ENCODE results near the gene JUNB. TPM values are rescaled to one million over a fixed set of nuclear protein-coding genes. Genes with fewer than 3 reads are reported as not detected.

JUNB gene
- total and polyA plus RNA-seq, 2 of the 13 experiments (the other 11 are each of a cell fraction or from before 2014, with no cell fraction given), result 7.7 to 8.2 TPM

GRCh38 chr19:12825254-12826131, 34.2 kb downstream of the JUNB start (continued):
- peak; percentile 56; the same call in 1 of the 2 replicates for TF ChIP-seq POGK (CRISPR knock-in tag; conservative IDR thresholded peaks at IDR 0.05)
- no peak for TF ChIP-seq ZNF563 (CRISPR knock-in tag; IDR thresholded peaks at IDR 0.05)
- no peak for TF ChIP-seq IKZF4 (CRISPR knock-in tag; IDR thresholded peaks at IDR 0.05; ENCODE audit: borderline replicate concordance, low read depth, not compliant biosample characterization)
- no peak for TF ChIP-seq ZNF501 (CRISPR knock-in tag; IDR thresholded peaks at IDR 0.05)
- no peak for TF ChIP-seq ZNF598 (CRISPR knock-in tag; IDR thresholded peaks at IDR 0.05; ENCODE audit: borderline replicate concordance)
- TF ChIP-seq ZNF143 (CRISPR knock-in tag; IDR thresholded peaks at IDR 0.05), result no peak
- TF ChIP-seq, protein P1, sequence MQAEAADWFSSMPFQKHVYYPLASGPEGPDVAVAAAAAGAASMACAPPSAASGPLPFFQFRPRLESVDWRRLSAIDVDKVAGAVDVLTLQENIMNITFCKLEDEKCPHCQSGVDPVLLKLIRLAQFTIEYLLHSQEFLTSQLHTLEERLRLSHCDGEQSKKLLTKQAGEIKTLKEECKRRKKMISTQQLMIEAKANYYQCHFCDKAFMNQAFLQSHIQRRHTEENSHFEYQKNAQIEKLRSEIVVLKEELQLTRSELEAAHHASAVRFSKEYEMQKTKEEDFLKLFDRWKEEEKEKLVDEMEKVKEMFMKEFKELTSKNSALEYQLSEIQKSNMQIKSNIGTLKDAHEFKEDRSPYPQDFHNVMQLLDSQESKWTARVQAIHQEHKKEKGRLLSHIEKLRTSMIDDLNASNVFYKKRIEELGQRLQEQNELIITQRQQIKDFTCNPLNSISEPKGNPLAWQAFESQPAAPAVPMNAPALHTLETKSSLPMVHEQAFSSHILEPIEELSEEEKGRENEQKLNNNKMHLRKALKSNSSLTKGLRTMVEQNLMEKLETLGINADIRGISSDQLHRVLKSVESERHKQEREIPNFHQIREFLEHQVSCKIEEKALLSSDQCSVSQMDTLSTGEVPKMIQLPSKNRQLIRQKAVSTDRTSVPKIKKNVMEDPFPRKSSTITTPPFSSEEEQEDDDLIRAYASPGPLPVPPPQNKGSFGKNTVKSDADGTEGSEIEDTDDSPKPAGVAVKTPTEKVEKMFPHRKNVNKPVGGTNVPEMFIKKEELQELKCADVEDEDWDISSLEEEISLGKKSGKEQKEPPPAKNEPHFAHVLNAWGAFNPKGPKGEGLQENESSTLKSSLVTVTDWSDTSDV (CRISPR knock-in tag; IDR thresholded peaks at IDR 0.05), result no peak
- TF ChIP-seq ZNF101 (CRISPR knock-in tag; IDR thresholded peaks at IDR 0.05; ENCODE audit: borderline replicate concordance, low read depth), result no peak
- TF ChIP-seq ZNF24 (IDR thresholded peaks at IDR 0.05), result no peak
- TF ChIP-seq HMGXB4 (CRISPR knock-in tag; IDR thresholded peaks at IDR 0.05; ENCODE audit: borderline replicate concordance in 1 of 2, low read depth in 1 of 2), result peak; percentile 74 to 85
- peak; percentile 20 for TF ChIP-seq STAG1 (CRISPR knock-in tag; IDR thresholded peaks at IDR 0.05)
- TF ChIP-seq ARID2 (CRISPR knock-in tag; IDR thresholded peaks at IDR 0.05; ENCODE audit: borderline replicate concordance), result no peak
- no peak for TF ChIP-seq ZNF256 (CRISPR knock-in tag; conservative IDR thresholded peaks at IDR 0.05)
- TF ChIP-seq ZNF44 (CRISPR knock-in tag; IDR thresholded peaks at IDR 0.05), result no peak
- TF ChIP-seq, protein P2, sequence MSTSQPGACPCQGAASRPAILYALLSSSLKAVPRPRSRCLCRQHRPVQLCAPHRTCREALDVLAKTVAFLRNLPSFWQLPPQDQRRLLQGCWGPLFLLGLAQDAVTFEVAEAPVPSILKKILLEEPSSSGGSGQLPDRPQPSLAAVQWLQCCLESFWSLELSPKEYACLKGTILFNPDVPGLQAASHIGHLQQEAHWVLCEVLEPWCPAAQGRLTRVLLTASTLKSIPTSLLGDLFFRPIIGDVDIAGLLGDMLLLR (CRISPR knock-in tag; IDR thresholded peaks at IDR 0.05), result peak; percentile 18; the same call in 1 of the 2 replicates
- no peak for TF ChIP-seq MEIS2 (CRISPR knock-in tag; IDR thresholded peaks at IDR 0.05)
- TF ChIP-seq, protein P3, sequence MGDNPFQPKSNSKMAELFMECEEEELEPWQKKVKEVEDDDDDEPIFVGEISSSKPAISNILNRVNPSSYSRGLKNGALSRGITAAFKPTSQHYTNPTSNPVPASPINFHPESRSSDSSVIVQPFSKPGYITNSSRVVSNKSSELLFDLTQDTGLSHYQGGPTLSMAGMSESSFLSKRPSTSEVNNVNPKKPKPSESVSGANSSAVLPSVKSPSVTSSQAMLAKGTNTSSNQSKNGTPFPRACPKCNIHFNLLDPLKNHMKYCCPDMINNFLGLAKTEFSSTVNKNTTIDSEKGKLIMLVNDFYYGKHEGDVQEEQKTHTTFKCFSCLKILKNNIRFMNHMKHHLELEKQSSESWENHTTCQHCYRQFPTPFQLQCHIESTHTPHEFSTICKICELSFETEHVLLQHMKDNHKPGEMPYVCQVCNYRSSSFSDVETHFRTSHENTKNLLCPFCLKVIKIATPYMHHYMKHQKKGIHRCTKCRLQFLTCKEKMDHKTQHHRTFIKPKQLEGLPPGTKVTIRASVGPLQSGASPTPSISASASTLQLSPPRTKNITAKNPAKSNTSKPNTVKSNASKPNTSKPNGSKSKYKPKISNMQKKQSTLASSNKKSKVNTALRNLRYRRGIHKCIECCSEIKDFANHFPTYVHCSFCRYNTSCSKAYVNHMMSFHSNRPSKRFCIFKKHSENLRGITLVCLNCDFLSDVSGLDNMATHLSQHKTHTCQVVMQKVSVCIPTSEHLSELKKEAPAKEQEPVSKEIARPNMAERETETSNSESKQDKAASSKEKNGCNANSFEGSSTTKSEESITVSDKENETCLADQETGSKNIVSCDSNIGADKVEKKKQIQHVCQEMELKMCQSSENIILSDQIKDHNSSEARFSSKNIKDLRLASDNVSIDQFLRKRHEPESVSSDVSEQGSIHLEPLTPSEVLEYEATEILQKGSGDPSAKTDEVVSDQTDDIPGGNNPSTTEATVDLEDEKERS (CRISPR knock-in tag; IDR thresholded peaks at IDR 0.05), result peak; percentile 42; the same call in 1 of the 2 replicates

Data from HepG2 (cell line).